Measurements from ENCODE around the gene PSME1. TPM values are rescaled to one million over a fixed set of nuclear protein-coding genes. Genes with fewer than 3 reads are reported as not detected.

PSME1 gene
- total RNA-seq = 87.2 and 96.2 TPM in 2 replicates

DNA sequence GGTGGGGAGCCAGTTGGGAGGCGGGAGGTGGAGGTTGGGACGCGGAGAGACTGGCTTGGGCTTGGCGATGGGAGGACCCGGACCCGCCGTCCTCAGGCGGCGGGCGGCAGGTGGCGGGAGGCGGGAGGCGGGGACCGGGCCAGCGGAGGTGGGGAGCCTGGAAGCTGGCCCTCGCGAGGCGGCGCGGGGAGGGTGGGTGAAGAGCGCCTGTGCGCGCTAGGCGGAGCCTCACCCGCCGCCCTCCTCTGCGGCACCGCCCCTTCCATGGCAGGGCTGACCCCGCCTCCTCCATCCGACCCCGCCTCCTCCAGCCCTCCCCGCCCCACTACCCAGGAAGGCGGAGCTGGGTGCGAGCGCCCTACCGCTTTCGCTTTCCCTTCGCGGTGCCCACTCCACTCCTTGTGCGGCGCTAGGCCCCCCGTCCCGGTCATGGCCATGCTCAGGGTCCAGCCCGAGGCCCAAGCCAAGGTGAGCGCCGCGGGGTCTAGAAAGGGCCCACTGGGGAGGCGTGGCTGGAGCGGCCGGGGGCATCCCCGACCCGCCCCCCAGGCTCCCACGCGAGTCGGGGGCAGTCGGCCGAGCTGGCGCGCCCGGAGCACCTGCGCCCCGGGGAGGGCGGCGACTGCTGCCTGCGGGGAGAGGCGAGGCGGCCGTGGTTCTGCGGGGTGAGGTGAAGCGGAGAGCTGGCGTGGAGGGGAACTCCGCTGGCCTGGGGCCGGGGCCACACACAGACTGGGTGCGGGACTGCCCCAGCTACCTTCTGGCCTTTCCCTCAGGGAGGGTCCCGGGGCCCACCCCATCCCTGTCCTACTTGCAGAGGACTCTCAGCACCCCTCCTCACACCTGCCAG lies at the start of gene PSME1:
PSME1 (plus strand) TSS at position 361 of the 850 bp plus-strand sequence; CDS start at position 430, 69 bp downstream.

GRCh38 chr14:24093901-24094840 lies 41.8 kb upstream of the PSME1 start, which contains the start of gene PCK2:
Gene PCK2 (plus strand): TSS chr14:24094311. CDS start chr14:24094406, 95 bp downstream.

DNA sequence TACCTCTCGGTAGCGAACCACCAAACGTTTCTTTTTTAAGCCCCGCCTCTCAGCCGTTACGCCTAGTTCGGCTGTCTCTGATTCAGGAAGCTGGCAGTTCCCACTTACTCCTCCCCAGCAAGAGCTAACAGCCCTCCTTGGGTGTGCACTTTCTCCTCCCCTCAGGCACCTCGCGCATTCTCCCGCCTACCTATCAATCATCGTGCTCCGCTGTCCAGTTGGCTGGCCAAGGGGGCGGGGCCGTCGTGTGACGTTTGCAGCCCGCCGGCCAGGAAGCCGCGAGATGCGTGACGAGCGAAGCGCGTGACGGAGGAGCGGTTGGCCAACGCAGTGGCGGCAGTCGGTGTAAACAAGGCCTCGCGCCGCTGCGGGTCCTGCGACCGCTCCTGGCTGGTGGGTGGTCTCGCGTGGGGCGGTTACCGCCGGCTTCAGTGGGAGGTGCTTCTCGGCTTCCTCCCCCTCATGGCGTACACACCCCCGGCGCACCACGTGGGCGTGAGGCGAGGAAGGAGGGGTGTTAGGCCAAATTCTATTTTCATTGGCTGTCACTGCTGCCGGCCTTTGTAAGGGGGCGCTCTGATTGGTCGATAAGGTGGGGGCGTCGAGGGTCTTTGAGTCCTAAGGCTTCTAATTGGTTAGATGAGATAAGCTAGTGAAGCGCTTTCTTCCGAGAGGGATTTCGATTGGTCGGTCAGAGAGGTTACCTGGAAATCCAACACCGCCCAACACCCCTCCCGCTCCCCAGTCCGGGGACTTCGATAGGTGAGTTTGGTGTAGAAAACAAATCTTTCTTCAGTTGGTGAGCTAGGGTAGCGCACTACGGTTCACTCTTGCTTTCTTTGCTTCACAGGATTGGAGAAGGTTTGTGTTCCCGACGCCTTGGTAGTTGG lies 21.2 kb upstream of the PSME1 start, which contains the start of the genes DCAF11 and NRL:
DCAF11 (plus strand) TSS at position 246 of the 890 bp plus-strand sequence. CDS start 818 bp downstream, outside the sequence.
NRL (minus strand) TSS at position 418 of the 890 bp plus-strand sequence. CDS start 32,101 bp downstream, outside the sequence.

GRCh38 chr14:24130380-24130716 lies 5.6 kb upstream of the PSME1 start, which contains the start of gene FITM1:
Gene FITM1 (plus strand): TSS chr14:24130659. CDS start chr14:24131564, 905 bp downstream.

GRCh38 chr14:24141097-24141880 lies 5.3 kb downstream of the PSME1 start, which contains the start of gene EMC9:
Gene EMC9 (minus strand): TSS chr14:24141591. CDS start chr14:24141304, 287 bp downstream.

GRCh38 chr14:24146453-24146977 lies 10.5 kb downstream of the PSME1 start, which contains the start of gene PSME2:
Gene PSME2 (minus strand): TSS chr14:24146610. CDS start chr14:24146581, 29 bp downstream.

GRCh38 chr14:24146978-24147760 lies 11.2 kb downstream of the PSME1 start, which contains the start of gene RNF31:
Gene RNF31 (plus strand): TSS chr14:24147498. CDS start chr14:24147699, 201 bp downstream.

DNA sequence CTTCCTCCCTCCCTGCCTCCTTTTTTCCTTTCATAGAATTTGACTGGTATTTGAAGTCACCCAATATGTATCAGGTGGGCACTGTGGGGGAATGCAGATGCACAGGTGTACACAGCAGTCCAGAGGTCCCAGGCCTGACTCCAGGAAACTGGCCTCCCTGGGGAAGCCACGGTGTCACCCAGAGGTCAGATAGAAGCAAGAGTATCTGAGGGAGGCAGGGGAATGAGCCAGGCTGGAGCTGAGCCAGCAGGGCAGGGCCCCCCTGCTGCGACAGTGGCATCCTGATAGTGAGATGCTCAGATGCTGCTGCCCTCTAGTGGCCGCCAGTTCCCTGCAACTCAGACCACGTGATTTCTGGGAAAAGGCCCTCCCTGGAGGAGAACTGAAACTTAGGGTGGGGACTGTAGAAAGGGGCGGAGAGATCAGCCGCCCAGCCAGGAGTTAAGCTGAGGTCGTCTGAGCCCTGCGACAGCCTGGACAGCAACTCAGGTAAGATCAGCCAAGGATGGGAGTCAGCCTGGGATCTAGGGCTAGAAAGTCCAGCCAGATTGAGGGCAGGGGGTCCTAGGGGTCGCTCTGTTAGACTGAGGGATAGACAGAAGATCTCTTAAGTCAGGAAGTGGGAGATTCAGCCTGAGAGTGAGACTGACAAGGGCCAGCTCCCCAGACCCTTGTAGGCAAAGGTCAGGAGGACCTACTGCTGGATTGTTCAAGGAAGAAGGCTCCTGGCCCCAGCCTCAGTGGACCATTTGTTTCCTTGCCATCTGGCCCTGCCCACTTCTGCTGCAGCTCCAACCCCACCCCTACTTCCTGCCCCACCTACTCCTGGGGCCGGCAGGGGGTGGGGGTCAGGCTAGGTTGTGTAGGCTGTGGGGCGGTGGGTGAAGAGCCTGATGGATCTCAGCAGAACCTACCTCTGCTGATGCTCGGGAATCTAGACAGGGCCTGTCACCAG lies 25.1 kb downstream of the PSME1 start, which contains the start of gene IRF9:
IRF9 (plus strand) TSS at position 416 of the 955 bp plus-strand sequence. CDS start 880 bp downstream, outside the sequence.

GRCh38 chr14:24171422-24172260 lies 35.6 kb downstream of the PSME1 start, which contains the start of gene REC8:
Gene REC8 (plus strand): TSS chr14:24172080. CDS start chr14:24172553, 473 bp downstream.

Other genes starting within 250 kb of the PSME1 start
- 41.7 and 45.9 TPM in 2 replicates for gene DHRS4, start 182.4 kb upstream of the PSME1 start, total RNA-seq
- gene DHRS4L2, start 147.3 kb upstream of the PSME1 start, total RNA-seq = 8.4 and 11.5 TPM in 2 replicates
- gene CARMIL3, start 84.2 kb upstream of the PSME1 start, total RNA-seq = 0.17 TPM in 1 of 2 replicates, not detected in the other
- gene CPNE6, start 64.6 kb upstream of the PSME1 start, total RNA-seq = not detected in 2 replicates
- 26.8 and 35.3 TPM in 2 replicates for gene PCK2, start 41.9 kb upstream of the PSME1 start, total RNA-seq
- 50.9 and 56.8 TPM in 2 replicates for gene DCAF11, start 21.4 kb upstream of the PSME1 start, total RNA-seq
- 0.65 and 0.96 TPM in 2 replicates for gene NRL, start 21.2 kb upstream of the PSME1 start, total RNA-seq
- gene FITM1, start 5.5 kb upstream of the PSME1 start, total RNA-seq = 0.20 TPM in 2 replicates
- gene EMC9, start 5.4 kb downstream of the PSME1 start, total RNA-seq = 11.4 and 14.0 TPM in 2 replicates
- 58.8 and 64.5 TPM in 2 replicates for gene PSME2, start 10.4 kb downstream of the PSME1 start, total RNA-seq
- 26.7 and 35.1 TPM in 2 replicates for gene RNF31, start 11.3 kb downstream of the PSME1 start, total RNA-seq
- 54.0 and 57.1 TPM in 2 replicates for gene IRF9, start 25.1 kb downstream of the PSME1 start, total RNA-seq
- gene REC8, start 35.9 kb downstream of the PSME1 start, total RNA-seq = 0.65 and 1.2 TPM in 2 replicates
- 42.3 and 84.2 TPM in 2 replicates for gene IPO4, start 52.6 kb downstream of the PSME1 start, total RNA-seq
- gene TM9SF1, start 59.2 kb downstream of the PSME1 start, total RNA-seq = 102 and 113 TPM in 2 replicates
- gene TSSK4, start 69.5 kb downstream of the PSME1 start, total RNA-seq = 0.07 and 0.53 TPM in 2 replicates
- 21.8 and 24.1 TPM in 2 replicates for gene CHMP4A, start 77.3 kb downstream of the PSME1 start, total RNA-seq
- 14.8 and 15.4 TPM in 2 replicates for gene MDP1, start 79.9 kb downstream of the PSME1 start, total RNA-seq
- gene NEDD8, start 96.2 kb downstream of the PSME1 start, total RNA-seq = 122 and 125 TPM in 2 replicates
- 88.9 and 107 TPM in 2 replicates for gene GMPR2, start 96.7 kb downstream of the PSME1 start, total RNA-seq
- gene TINF2, start 106.4 kb downstream of the PSME1 start, total RNA-seq = 55.0 and 55.8 TPM in 2 replicates
- 0.65 and 1.5 TPM in 2 replicates for gene TGM1, start 127.0 kb downstream of the PSME1 start, total RNA-seq
- 22.6 and 33.2 TPM in 2 replicates for gene RABGGTA, start 135.4 kb downstream of the PSME1 start, total RNA-seq
- 12.9 and 29.0 TPM in 2 replicates for gene DHRS1, start 163.6 kb downstream of the PSME1 start, total RNA-seq
- gene NOP9, start 163.7 kb downstream of the PSME1 start, total RNA-seq = 21.2 and 28.0 TPM in 2 replicates
- 1.6 and 2.3 TPM in 2 replicates for gene CIDEB, start 171.8 kb downstream of the PSME1 start, total RNA-seq
- 3.0 and 4.8 TPM in 2 replicates for gene LTB4R2, start 173.9 kb downstream of the PSME1 start, total RNA-seq
- 1.9 and 2.7 TPM in 2 replicates for gene LTB4R, start 175.3 kb downstream of the PSME1 start, total RNA-seq
- 3.3 and 4.9 TPM in 2 replicates for gene ADCY4, start 198.9 kb downstream of the PSME1 start, total RNA-seq
- 0.26 TPM in 1 of 2 replicates, not detected in the other for gene RIPK3, start 203.8 kb downstream of the PSME1 start, total RNA-seq
- gene NFATC4, start 232.0 kb downstream of the PSME1 start, total RNA-seq = 56.5 and 76.4 TPM in 2 replicates

Data from smooth muscle cell of the pulmonary artery (primary cell).